Measurements from ENCODE around the gene LRP11. TPM values are rescaled to one million over a fixed set of nuclear protein-coding genes. Genes with fewer than 3 reads are reported as not detected.

Gene LRP11
- 12.0 and 24.0 TPM in 2 replicates for total RNA-seq

GRCh38 chr6:149863698-149864577 lies at the start of gene LRP11:
Gene LRP11 (minus strand): TSS chr6:149864359. CDS start chr6:149864020, 339 bp downstream.

GRCh38 chr6:149897855-149898744 lies 33.9 kb upstream of the LRP11 start, which contains the start of gene RAET1E:
Gene RAET1E (minus strand): TSS chr6:149898113. CDS start chr6:149890901, 7,212 bp downstream.

Other genes starting within 250 kb of the LRP11 start
- 20.4 and 23.9 TPM in 2 replicates for gene KATNA1, start 215.6 kb downstream of the LRP11 start, total RNA-seq
- 5.2 and 12.9 TPM in 2 replicates for gene LATS1, start 146.3 kb downstream of the LRP11 start, total RNA-seq
- gene NUP43, start 117.8 kb downstream of the LRP11 start, total RNA-seq, result 17.0 and 26.1 TPM in 2 replicates
- 102 and 115 TPM in 2 replicates for gene PCMT1, start 114.6 kb downstream of the LRP11 start, total RNA-seq
- gene RAET1E, start 33.8 kb upstream of the LRP11 start, total RNA-seq, result 0.16 TPM in 1 of 2 replicates, not detected in the other
- gene RAET1G, start 58.8 kb upstream of the LRP11 start, total RNA-seq, result 0.44 and 0.65 TPM in 2 replicates
- 4.7 TPM in 2 replicates for gene ULBP2, start 77.7 kb upstream of the LRP11 start, total RNA-seq
- gene ULBP1, start 99.6 kb upstream of the LRP11 start, total RNA-seq, result 0.16 and 0.25 TPM in 2 replicates
- not detected in 2 replicates for gene RAET1L, start 161.2 kb upstream of the LRP11 start, total RNA-seq
- 5.3 and 7.4 TPM in 2 replicates for gene ULBP3, start 204.8 kb upstream of the LRP11 start, total RNA-seq

Measured in bladder microvascular endothelial cell (primary cell).